Measurements from ENCODE around the gene PNKD. TPM values are rescaled to one million over a fixed set of nuclear protein-coding genes. Genes with fewer than 3 reads are reported as not detected.

Gene PNKD
- total and polyA plus RNA-seq, 10 of the 15 experiments (the other 5 are each of a cell fraction or from before 2014, with no cell fraction given): 27.2 to 106 (median 61.3) TPM

DNA sequence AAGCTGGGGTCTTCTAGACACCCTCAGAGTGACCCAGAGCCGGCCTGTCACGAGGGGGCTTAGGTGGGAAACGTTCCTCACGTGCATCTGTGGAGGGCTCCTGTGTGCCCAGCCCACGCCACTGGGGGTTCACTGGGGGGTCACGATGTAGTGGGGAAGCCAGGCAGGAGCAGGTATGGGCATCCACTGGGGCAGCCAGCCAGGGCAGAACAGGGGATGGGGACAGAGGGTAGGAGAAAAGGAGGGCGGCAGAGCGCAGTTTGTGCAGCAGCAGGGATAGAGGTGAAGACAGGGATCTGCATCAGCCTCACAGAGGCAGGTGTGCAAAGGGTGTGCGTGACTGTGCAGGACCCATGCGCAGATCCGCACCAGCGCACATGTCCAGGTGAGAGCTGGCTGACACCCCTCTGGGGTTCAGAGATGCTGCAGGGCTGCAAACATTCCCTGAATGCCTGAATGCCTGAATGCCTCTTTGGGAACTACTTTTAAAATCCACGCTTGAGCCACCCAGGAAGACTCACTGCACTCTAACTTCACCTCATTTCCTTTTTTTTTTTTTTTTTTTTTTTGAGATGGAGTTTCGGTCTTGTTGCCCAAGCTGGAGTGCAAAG lies 10.0 kb downstream of the PNKD start:
- no peak for DNase-seq (ENCODE audit: low read depth, low spot score)
- Histone ChIP-seq H3K79me2 (ENCODE audit: control insufficient read depth, insufficient read depth, low read length) (peaks cover 11% of the 10 kb centered on the region), H3K9ac (ENCODE audit: control insufficient read depth, insufficient read depth, low read length) (no peak overlapping the region), H3K9me3 (replicated peaks; ENCODE audit: control insufficient read depth, insufficient read depth, low read length) (no peaks in the 10 kb centered on the region), H3K4me2 (ENCODE audit: control insufficient read depth, insufficient read depth) (no peak overlapping the region), H3K4me1 (ENCODE audit: control insufficient read depth, insufficient read depth, low read length) (peaks cover 14% of the 10 kb centered on the region), H3K27me3 (replicated peaks in 1 of 2; ENCODE audit: control insufficient read depth in 2 of 2, insufficient read depth in 2 of 2, low read length in 1 of 2) (no peaks in the 10 kb centered on the region), H3K4me3 (no peak overlapping the region), H2AFZ (ENCODE audit: control insufficient read depth, low read depth, low read length) (no peak overlapping the region), H3K36me3 (ENCODE audit: control insufficient read depth in 2 of 2, insufficient read depth in 2 of 2, low read length in 1 of 2) (peaks cover 14 to 25% of the 10 kb centered on the region in 2 experiments), H4K20me1 (ENCODE audit: control insufficient read depth, insufficient read depth) (no peaks in the 10 kb centered on the region), H3K27ac (ENCODE audit: control insufficient read depth, insufficient read depth) (no peak overlapping the region)
- CTCF ChIA-PET: no interaction called here
- POLR2A ChIA-PET: no interaction called here
- BruUV-seq (replicated peaks): no TSS peak
- FAIRE-seq: no peak
- WGBS (ENCODE audit: insufficient coverage, insufficient replicate concordance, low lambda C conversion rate, missing lambda C conversion rate): 94% methylated on average over 13 of the region's 14 CpGs
- no peak for ATAC-seq
- RAD21 ChIA-PET (ENCODE audit: unreplicated experiment): no interaction called here
- in situ Hi-C loops (cut with MboI) (loop anchor here (25.0 kb wide), 1 partner anchor 107 kb away; the partner anchor contains the start of genes CTDSP1 and SLC11A1), intact Hi-C loops (cut with micrococcal nuclease; ENCODE audit: unreplicated experiment) (no loop called here)
- SMC1A ChIA-PET (ENCODE audit: uncharacterized antibody, unreplicated experiment): interaction anchor here (0.7 kb wide), 1 partner anchor 98 kb away, joined by 3 read pairs; no protein-coding TSS in a partner anchor
- no peak for TF ChIP-seq MYC (IDR thresholded peaks at IDR 0.05; ENCODE audit: insufficient read depth, insufficient read length, insufficient replicate concordance, low read length, severe bottlenecking)
- no peak for TF ChIP-seq MTA3 (IDR thresholded peaks at IDR 0.05; ENCODE audit: borderline replicate concordance, low read length)
- TF ChIP-seq HDGF (IDR thresholded peaks at IDR 0.05): no peak
- TF ChIP-seq, protein P1, sequence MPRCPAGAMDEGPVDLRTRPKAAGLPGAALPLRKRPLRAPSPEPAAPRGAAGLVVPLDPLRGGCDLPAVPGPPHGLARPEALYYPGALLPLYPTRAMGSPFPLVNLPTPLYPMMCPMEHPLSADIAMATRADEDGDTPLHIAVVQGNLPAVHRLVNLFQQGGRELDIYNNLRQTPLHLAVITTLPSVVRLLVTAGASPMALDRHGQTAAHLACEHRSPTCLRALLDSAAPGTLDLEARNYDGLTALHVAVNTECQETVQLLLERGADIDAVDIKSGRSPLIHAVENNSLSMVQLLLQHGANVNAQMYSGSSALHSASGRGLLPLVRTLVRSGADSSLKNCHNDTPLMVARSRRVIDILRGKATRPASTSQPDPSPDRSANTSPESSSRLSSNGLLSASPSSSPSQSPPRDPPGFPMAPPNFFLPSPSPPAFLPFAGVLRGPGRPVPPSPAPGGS (IDR thresholded peaks at IDR 0.05; ENCODE audit: borderline replicate concordance, insufficient read depth, low read depth, low read length, poor library complexity, severe bottlenecking): no peak
- TF ChIP-seq, protein P2, sequence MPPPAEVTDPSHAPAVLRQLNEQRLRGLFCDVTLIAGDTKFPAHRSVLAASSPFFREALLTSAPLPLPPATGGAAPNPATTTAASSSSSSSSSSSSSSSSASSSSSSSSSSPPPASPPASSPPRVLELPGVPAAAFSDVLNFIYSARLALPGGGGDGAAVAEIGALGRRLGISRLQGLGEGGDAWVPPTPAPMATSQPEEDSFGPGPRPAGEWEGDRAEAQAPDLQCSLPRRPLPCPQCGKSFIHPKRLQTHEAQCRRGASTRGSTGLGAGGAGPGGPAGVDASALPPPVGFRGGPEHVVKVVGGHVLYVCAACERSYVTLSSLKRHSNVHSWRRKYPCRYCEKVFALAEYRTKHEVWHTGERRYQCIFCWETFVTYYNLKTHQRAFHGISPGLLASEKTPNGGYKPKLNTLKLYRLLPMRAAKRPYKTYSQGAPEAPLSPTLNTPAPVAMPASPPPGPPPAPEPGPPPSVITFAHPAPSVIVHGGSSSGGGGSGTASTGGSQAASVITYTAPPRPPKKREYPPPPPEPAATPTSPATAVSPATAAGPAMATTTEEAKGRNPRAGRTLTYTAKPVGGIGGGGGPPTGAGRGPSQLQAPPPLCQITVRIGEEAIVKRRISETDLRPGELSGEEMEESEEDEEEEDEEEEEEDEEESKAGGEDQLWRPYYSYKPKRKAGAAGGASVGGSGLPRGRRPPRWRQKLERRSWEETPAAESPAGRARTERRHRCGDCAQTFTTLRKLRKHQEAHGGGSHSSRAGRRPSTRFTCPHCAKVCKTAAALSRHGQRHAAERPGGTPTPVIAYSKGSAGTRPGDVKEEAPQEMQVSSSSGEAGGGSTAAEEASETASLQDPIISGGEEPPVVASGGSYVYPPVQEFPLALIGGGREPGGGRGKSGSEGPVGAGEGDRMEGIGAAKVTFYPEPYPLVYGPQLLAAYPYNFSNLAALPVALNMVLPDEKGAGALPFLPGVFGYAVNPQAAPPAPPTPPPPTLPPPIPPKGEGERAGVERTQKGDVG (CRISPR knock-in tag; IDR thresholded peaks at IDR 0.05): no peak
- no peak for TF ChIP-seq DPF2 (IDR thresholded peaks at IDR 0.05)
- TF ChIP-seq NR2F1 (conservative IDR thresholded peaks at IDR 0.05): no peak
- no peak for TF ChIP-seq NR2C2 (IDR thresholded peaks at IDR 0.05; ENCODE audit: borderline replicate concordance, control insufficient read depth, insufficient read length, low read depth)
- TF ChIP-seq, protein P3, sequence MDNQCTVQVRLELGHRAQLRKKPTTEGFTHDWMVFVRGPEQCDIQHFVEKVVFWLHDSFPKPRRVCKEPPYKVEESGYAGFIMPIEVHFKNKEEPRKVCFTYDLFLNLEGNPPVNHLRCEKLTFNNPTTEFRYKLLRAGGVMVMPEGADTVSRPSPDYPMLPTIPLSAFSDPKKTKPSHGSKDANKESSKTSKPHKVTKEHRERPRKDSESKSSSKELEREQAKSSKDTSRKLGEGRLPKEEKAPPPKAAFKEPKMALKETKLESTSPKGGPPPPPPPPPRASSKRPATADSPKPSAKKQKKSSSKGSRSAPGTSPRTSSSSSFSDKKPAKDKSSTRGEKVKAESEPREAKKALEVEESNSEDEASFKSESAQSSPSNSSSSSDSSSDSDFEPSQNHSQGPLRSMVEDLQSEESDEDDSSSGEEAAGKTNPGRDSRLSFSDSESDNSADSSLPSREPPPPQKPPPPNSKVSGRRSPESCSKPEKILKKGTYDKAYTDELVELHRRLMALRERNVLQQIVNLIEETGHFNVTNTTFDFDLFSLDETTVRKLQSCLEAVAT (IDR thresholded peaks at IDR 0.05): no peak
- TF ChIP-seq, protein P4, sequence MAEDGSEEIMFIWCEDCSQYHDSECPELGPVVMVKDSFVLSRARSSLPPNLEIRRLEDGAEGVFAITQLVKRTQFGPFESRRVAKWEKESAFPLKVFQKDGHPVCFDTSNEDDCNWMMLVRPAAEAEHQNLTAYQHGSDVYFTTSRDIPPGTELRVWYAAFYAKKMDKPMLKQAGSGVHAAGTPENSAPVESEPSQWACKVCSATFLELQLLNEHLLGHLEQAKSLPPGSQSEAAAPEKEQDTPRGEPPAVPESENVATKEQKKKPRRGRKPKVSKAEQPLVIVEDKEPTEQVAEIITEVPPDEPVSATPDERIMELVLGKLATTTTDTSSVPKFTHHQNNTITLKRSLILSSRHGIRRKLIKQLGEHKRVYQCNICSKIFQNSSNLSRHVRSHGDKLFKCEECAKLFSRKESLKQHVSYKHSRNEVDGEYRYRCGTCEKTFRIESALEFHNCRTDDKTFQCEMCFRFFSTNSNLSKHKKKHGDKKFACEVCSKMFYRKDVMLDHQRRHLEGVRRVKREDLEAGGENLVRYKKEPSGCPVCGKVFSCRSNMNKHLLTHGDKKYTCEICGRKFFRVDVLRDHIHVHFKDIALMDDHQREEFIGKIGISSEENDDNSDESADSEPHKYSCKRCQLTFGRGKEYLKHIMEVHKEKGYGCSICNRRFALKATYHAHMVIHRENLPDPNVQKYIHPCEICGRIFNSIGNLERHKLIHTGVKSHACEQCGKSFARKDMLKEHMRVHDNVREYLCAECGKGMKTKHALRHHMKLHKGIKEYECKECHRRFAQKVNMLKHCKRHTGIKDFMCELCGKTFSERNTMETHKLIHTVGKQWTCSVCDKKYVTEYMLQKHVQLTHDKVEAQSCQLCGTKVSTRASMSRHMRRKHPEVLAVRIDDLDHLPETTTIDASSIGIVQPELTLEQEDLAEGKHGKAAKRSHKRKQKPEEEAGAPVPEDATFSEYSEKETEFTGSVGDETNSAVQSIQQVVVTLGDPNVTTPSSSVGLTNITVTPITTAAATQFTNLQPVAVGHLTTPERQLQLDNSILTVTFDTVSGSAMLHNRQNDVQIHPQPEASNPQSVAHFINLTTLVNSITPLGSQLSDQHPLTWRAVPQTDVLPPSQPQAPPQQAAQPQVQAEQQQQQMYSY (CRISPR knock-in tag; IDR thresholded peaks at IDR 0.05): no peak
- no peak for TF ChIP-seq PAX8 (IDR thresholded peaks at IDR 0.05)
